HCT116 (cell line): ENCODE measurements around the gene ANKRD16. TPM values are rescaled to one million over a fixed set of nuclear protein-coding genes. Genes with fewer than 3 reads are reported as not detected.

ENCODE experiments used
- ATAC-seq: fragments of 200-7000 bp; cut with Tn5 transposase; 2 replicates; pipeline ENCODE4 v1.9.1; 2020; ENCODE audit warnings: mild to moderate bottlenecking, moderate library complexity
- BruUV-seq: library from RNA; stranded (reverse); fragments of 400-500 nt; replicated peaks from 2 replicates; lab custom pipeline; 2021; lab: Mats Ljungman, UMichigan
- CTCF ChIA-PET: fragments of 300-600 bp; sonication (Branson Sonifier 250); formaldehyde crosslinking; loops from one replicate; lab custom pipeline; 2021; ENCODE audit warnings: antibody characterized with exemption; lab: Charles Lee
- POLR2A ChIA-PET: fragments of 300-600, 350-600 bp; sonication (Branson Sonifier 250); formaldehyde crosslinking; loops from one replicate; lab custom pipeline; 2021; ENCODE audit warnings: antibody characterized with exemption; lab: Charles Lee
- RAD21 ChIA-PET, 2 experiments: fragments of 300-600 bp; sonication (Branson Sonifier 250); formaldehyde crosslinking; loops; one replicate each; lab custom pipeline; 2023; ENCODE audit warnings: low total read pairs in 2 of 2; ENCODE audit not compliant: uncharacterized antibody in 2 of 2, unreplicated experiment in 2 of 2, low non-redundant PET in 1 of 2; lab: Charles Lee
- DNase-seq: peaks from one replicate; pipeline ENCODE4 v3.0.0-alpha.2; 2010; ENCODE audit warnings: low read depth, low spot score
- H2AFZ ChIP-seq: fragments of 200-600 bp; shearing (Covaris generic), sonication (generic); 2 replicates; pipeline ENCODE4 v1.6.1; 2017; ENCODE audit warnings: low read depth, mixed run types, mixed read lengths, antibody characterized with exemption, low read length; ENCODE audit not compliant: poor library complexity, severe bottlenecking
- H3K27ac ChIP-seq: 2 replicates; pipeline ENCODE4 v1.5.1; 2012; ENCODE audit warnings: low read depth, low read length
- H3K27me3 ChIP-seq: fragments of 200-600 bp; sonication (generic); 2 replicates; pipeline ENCODE4 v1.6.1; 2016; ENCODE audit warnings: mixed run types, low read length, mixed read lengths; ENCODE audit not compliant: insufficient read depth
- H3K36me3 ChIP-seq, 2 experiments: fragments of 200-500 bp in 1 of 2; fragments of 200-600 bp in 1 of 2; sonication (Bioruptor generic) in 1 of 2; sonication (generic) in 1 of 2; 2 replicates each; pipeline versions ENCODE4 v1.5.1 to v1.6.1; 2014 to 2016; ENCODE audit warnings: low read length in 2 of 2, inconsistent platforms in 1 of 2, mixed read lengths in 1 of 2, mixed run types in 1 of 2; ENCODE audit not compliant: insufficient read depth in 2 of 2, control insufficient read depth in 1 of 2
- H3K4me1 ChIP-seq, 2 experiments: fragments of 200-600 bp in 1 of 2; sonication (generic) in 1 of 2; 2 replicates each; pipeline versions ENCODE4 v1.5.1 to v1.6.1; 2012 to 2017; ENCODE audit warnings: low read length in 2 of 2, inconsistent platforms in 1 of 2, mild to moderate bottlenecking in 1 of 2, mixed read lengths in 1 of 2, mixed run types in 1 of 2, moderate library complexity in 1 of 2; ENCODE audit not compliant: insufficient read depth in 2 of 2, control insufficient read depth in 1 of 2
- H3K4me2 ChIP-seq: fragments of 200-600 bp; sonication (generic); 2 replicates; pipeline ENCODE4 v1.6.1; 2017; ENCODE audit warnings: mixed run types, low read length, mixed read lengths
- H3K4me3 ChIP-seq, 2 experiments: fragments of 200-600 bp in 1 of 2; sonication (generic) in 1 of 2; replicated peaks in 1 of 2; 2 replicates each; pipeline ENCODE4 v1.5.1; 2011 to 2016; ENCODE audit warnings: low read length in 2 of 2, control low read depth in 1 of 2, low read depth in 1 of 2, mild to moderate bottlenecking in 1 of 2, mixed read lengths in 1 of 2, mixed run types in 1 of 2
- H3K79me2 ChIP-seq: fragments of 200-600 bp; sonication (generic); 2 replicates; pipeline ENCODE4 v1.6.1; 2017; ENCODE audit warnings: mild to moderate bottlenecking, mixed run types, low read length, moderate library complexity, mixed read lengths; ENCODE audit not compliant: insufficient read depth
- H3K9ac ChIP-seq: fragments of 200-600 bp; sonication (generic); 2 replicates; pipeline ENCODE4 v1.6.1; 2016; ENCODE audit warnings: low read length, mixed read lengths
- H3K9me2 ChIP-seq: fragments of 200-600 bp; sonication (generic), shearing (Covaris generic); 2 replicates; pipeline ENCODE4 v1.6.1; 2017; ENCODE audit warnings: mixed run types, mild to moderate bottlenecking, moderate library complexity; ENCODE audit not compliant: insufficient read depth
- H3K9me3 ChIP-seq, 2 experiments: fragments of 200-500 bp in 1 of 2; fragments of 200-600 bp in 1 of 2; sonication (Bioruptor generic) in 1 of 2; sonication (generic) in 1 of 2; 2 replicates each; pipeline ENCODE4 v1.6.1; 2014 to 2017; ENCODE audit warnings: low read length in 2 of 2, mixed read lengths in 2 of 2, inconsistent platforms in 1 of 2, low read depth in 1 of 2, mild to moderate bottlenecking in 1 of 2, mixed run types in 1 of 2, moderate library complexity in 1 of 2; ENCODE audit not compliant: control insufficient read depth in 1 of 2, insufficient read depth in 1 of 2
- H4K20me1 ChIP-seq: fragments of 200-600 bp; sonication (generic), shearing (Covaris generic); 2 replicates; pipeline ENCODE4 v1.6.1; 2017; ENCODE audit warnings: mixed run types, mild to moderate bottlenecking, moderate library complexity; ENCODE audit not compliant: insufficient read depth
- ATF3 ChIP-seq: IDR thresholded peaks from 2 replicates; pipeline ENCODE4 v1.6.1; 2012
- CEBPB ChIP-seq: IDR thresholded peaks from 2 replicates; pipeline ENCODE4 v1.6.1; 2012; ENCODE audit warnings: low read depth
- CTCF ChIP-seq, 3 experiments: fragments of 200-600 bp in 1 of 3; sonication (generic) in 1 of 3; IDR thresholded peaks in 2 of 3; conservative IDR thresholded peaks in 1 of 3; 2 replicates each; pipeline ENCODE4 v1.5.1; 2012 to 2017; ENCODE audit warnings: low read depth in 2 of 3, low read length in 2 of 3, antibody characterized with exemption in 1 of 3, borderline replicate concordance in 1 of 3, control low read depth in 1 of 3, mild to moderate bottlenecking in 1 of 3, mixed read lengths in 1 of 3, mixed run types in 1 of 3, moderate library complexity in 1 of 3; ENCODE audit not compliant: insufficient read depth in 1 of 3
- EGR1 ChIP-seq: IDR thresholded peaks from 2 replicates; pipeline ENCODE4 v1.6.1; 2012; ENCODE audit warnings: low read depth
- EZH2 ChIP-seq: fragments of 200-600 bp; sonication (generic); IDR thresholded peaks from 2 replicates; pipeline ENCODE4 v1.6.1; 2017; ENCODE audit warnings: antibody characterized with exemption, mixed run types
- EZH2phosphoT487 ChIP-seq: fragments of 200-600 bp; IDR thresholded peaks from 2 replicates; pipeline ENCODE4 v1.6.1; 2018; ENCODE audit warnings: antibody characterized with exemption, borderline replicate concordance
- FOSL1 ChIP-seq: IDR thresholded peaks from 2 replicates; pipeline ENCODE4 v1.6.1; 2012; ENCODE audit warnings: low read depth
- JUND ChIP-seq: IDR thresholded peaks from 2 replicates; pipeline ENCODE4 v1.6.1; 2012
- MAX ChIP-seq: IDR thresholded peaks from 2 replicates; pipeline ENCODE4 v1.6.1; 2012
- POLR2A ChIP-seq: IDR thresholded peaks from 2 replicates; pipeline ENCODE4 v1.7.0; 2011; ENCODE audit warnings: borderline replicate concordance; ENCODE audit not compliant: insufficient read depth, insufficient read length; ENCODE audit errors: extremely low read depth
- RAD21 ChIP-seq: IDR thresholded peaks from 2 replicates; pipeline ENCODE4 v1.6.1; 2012; ENCODE audit warnings: low read depth, mild to moderate bottlenecking
- REST ChIP-seq: IDR thresholded peaks from 2 replicates; pipeline ENCODE4 v1.6.1; 2012; ENCODE audit warnings: low read depth
- SIN3A ChIP-seq: IDR thresholded peaks from 2 replicates; pipeline ENCODE4 v1.6.1; 2012; ENCODE audit warnings: low read depth
- SP1 ChIP-seq: IDR thresholded peaks from 2 replicates; pipeline ENCODE4 v1.6.1; 2012; ENCODE audit warnings: low read depth
- SRF ChIP-seq: IDR thresholded peaks from 2 replicates; pipeline ENCODE4 v1.6.1; 2012; ENCODE audit warnings: low read depth
- TCF7L2 ChIP-seq: IDR thresholded peaks from 2 replicates; pipeline ENCODE4 v1.7.0; 2011; ENCODE audit warnings: borderline replicate concordance, inconsistent platforms; ENCODE audit not compliant: insufficient read depth, insufficient read length; ENCODE audit errors: extremely low read depth
- ZBTB33 ChIP-seq: IDR thresholded peaks from 2 replicates; pipeline ENCODE4 v1.6.1; 2011; ENCODE audit warnings: mild to moderate bottlenecking, low read length, moderate library complexity; ENCODE audit not compliant: insufficient replicate concordance; ENCODE audit errors: extremely low read depth
- ZFX ChIP-seq: fragments of 450-650 bp; IDR thresholded peaks from 2 replicates; pipeline ENCODE4 v1.6.1; 2017
- ZNF274 ChIP-seq: fragments of 200-500 bp; sonication (Bioruptor generic); IDR thresholded peaks from 2 replicates; pipeline ENCODE4 v1.6.1; 2014; ENCODE audit warnings: mild to moderate bottlenecking, low read depth, low read length, inconsistent platforms
- intact Hi-C: fragments of 100-400 bp; cut with micrococcal nuclease; formaldehyde crosslinking; loops from 2 replicates; pipeline ENCODE4 v1.10.0; 2022
- total RNA-seq: library from RNA; stranded (reverse); gene quantifications from one replicate; pipeline ENCODE4 v1.2.1, GENCODE V29; 2021; ENCODE audit not compliant: unreplicated experiment

The ANKRD16 gene
- total RNA-seq, 1 experiment from 2014 or later, result 9.4 TPM

- Histone ChIP-seq H3K9ac (no peak overlapping the region), H3K9me3 (no peaks in the 10 kb centered on the region), H3K79me2 (no peaks in the 10 kb centered on the region; the same call in 1 of the 2 replicates), H3K4me1 (no peaks in the 10 kb centered on the region), H3K9me2 (no peaks in the 10 kb centered on the region), H3K27ac (no peak overlapping the region), H3K36me3 (peaks cover 10 to 25% of the 10 kb centered on the region in 2 experiments; a peak in 3 of 4 replicates), H3K27me3 (no peaks in the 10 kb centered on the region), H4K20me1 (no peaks in the 10 kb centered on the region), H3K4me2 (no peak overlapping the region), H3K4me3 (no peak overlapping the region), H2AFZ (no peak overlapping the region)
- intact Hi-C loops, result no loop called here
- ATAC-seq (no peak), DNase-seq (no peak)
- TF ChIP-seq JUND (no peak), SRF (no peak), TCF7L2 (no peak), EZH2phosphoT487 (no peak), EGR1 (no peak), FOSL1 (no peak), EZH2 (no peak), ZFX (no peak), ZBTB33 (no peak), ATF3 (no peak), CTCF (IDR thresholded peaks at IDR 0.05 in 2 of 3, conservative IDR thresholded peaks at IDR 0.05 in 1 of 3; ENCODE audit: borderline replicate concordance in 1 of 3, insufficient read depth in 1 of 3, low read depth in 2 of 3, low read length in 2 of 3) (no peak), REST (no peak), CEBPB (no peak), MAX (no peak), POLR2A (no peak), SIN3A (no peak), ZNF274 (no peak), RAD21 (no peak), SP1 (no peak)
- ChIA-PET CTCF (no interaction called here), POLR2A (no interaction called here), RAD21 (no interaction called here)
- no TSS peak for BruUV-seq
These were observed 17.0 kb upstream of the ANKRD16 start for GRCh38 chr10:5906651-5907050.
